PFSK-1 (cell line): ENCODE measurements around the gene AIG1.

Source experiments
- FOXP2 ChIP-seq: optimal IDR thresholded peaks from 2 replicates; pipeline ENCODE3; 2011; ENCODE audit warnings: borderline replicate concordance, control low read depth, inconsistent platforms; ENCODE audit not compliant: insufficient read depth; ENCODE audit errors: extremely low read length, extremely low read depth
- POLR2AphosphoS5 ChIP-seq: IDR thresholded peaks from 2 replicates; pipeline ENCODE4 v1.6.1; 2012; ENCODE audit warnings: low read depth, mild to moderate bottlenecking, control low read depth, low read length, moderate library complexity
- SIN3A ChIP-seq: IDR thresholded peaks from 2 replicates; pipeline ENCODE4 v1.6.1; 2012; ENCODE audit warnings: mild to moderate bottlenecking, low read length, moderate library complexity, borderline replicate concordance; ENCODE audit not compliant: insufficient read depth
- TAF1 ChIP-seq: IDR thresholded peaks from 2 replicates; pipeline ENCODE4 v1.6.1; 2012; ENCODE audit warnings: low read length, control low read depth, borderline replicate concordance; ENCODE audit not compliant: insufficient read depth

GRCh38 chr6:143283887-143284645 lies 223.4 kb downstream of the AIG1 start:
- no peak for TF ChIP-seq SIN3A
- TF ChIP-seq POLR2AphosphoS5, result no peak
- no peak for TF ChIP-seq FOXP2
- TF ChIP-seq TAF1, result no peak
